IMR-90 (cell line): ENCODE data around the gene GAGE12H. TPM values are rescaled to one million over a fixed set of nuclear protein-coding genes. Genes with fewer than 3 reads are reported as not detected.
"Not testable (repeated sequence)": the region's sequence is repeated elsewhere in the genome, so short reads cannot be mapped to it uniquely, and the experiment has no call there.

ENCODE experiments used
- ATAC-seq: fragments of 200-7000 bp; cut with Tn5 transposase; 2 replicates; pipeline ENCODE4 v1.9.1; 2020; ENCODE audit warnings: low read depth, mild to moderate bottlenecking, moderate library complexity
- Bru-seq: library from RNA; stranded (reverse); fragments of 400-500 nt; gene quantifications from one replicate; lab custom pipeline; 2021; lab: Mats Ljungman, UMichigan
- BruChase-seq, 2 experiments: library from RNA; stranded (reverse); fragments of 400-500 nt; gene quantifications; one replicate each; lab custom pipeline; 2021; lab: Mats Ljungman, UMichigan
- BruUV-seq: library from RNA; stranded (reverse); fragments of 400-500 nt; replicated peaks from 2 replicates; lab custom pipeline; 2021; lab: Mats Ljungman, UMichigan
- CTCF ChIA-PET: fragments of 300-600 bp; formaldehyde crosslinking; extraction: SDS; loops from one replicate; lab custom pipeline; 2021; ENCODE audit warnings: antibody characterized with exemption; lab: Yijun Ruan, JAX
- POLR2A ChIA-PET: fragments of 300-600 bp; sonication (Branson Sonifier 250); formaldehyde crosslinking; loops from one replicate; lab custom pipeline; 2022; ENCODE audit warnings: antibody characterized with exemption; ENCODE audit not compliant: unreplicated experiment; lab: Charles Lee
- DNase-seq: peaks from one replicate; pipeline ENCODE4 v3.0.0; 2013
- H2AFZ ChIP-seq: replicated peaks from 2 replicates; pipeline ENCODE3; 2013; ENCODE audit warnings: low read length, mild to moderate bottlenecking; ENCODE audit not compliant: poor library complexity
- H2AK5ac ChIP-seq: 2 replicates; pipeline ENCODE4 v1.6.1; 2013; ENCODE audit warnings: low read depth, low read length, inconsistent platforms
- H2AK9ac ChIP-seq: replicated peaks from 2 replicates; pipeline ENCODE3; 2013; ENCODE audit warnings: mild to moderate bottlenecking, low read depth, low read length, moderate library complexity; ENCODE audit not compliant: poor library complexity
- H2BK120ac ChIP-seq: 2 replicates; pipeline ENCODE4 v1.6.1; 2013; ENCODE audit warnings: low read depth, low read length, inconsistent platforms
- H2BK15ac ChIP-seq: 3 replicates; pipeline ENCODE4 v1.6.1; 2013; ENCODE audit warnings: low read depth, low read length, inconsistent platforms
- H2BK20ac ChIP-seq: 2 replicates; pipeline ENCODE4 v1.6.1; 2013; ENCODE audit warnings: low read depth, mild to moderate bottlenecking, inconsistent platforms, low read length, moderate library complexity
- H2BK5ac ChIP-seq: 2 replicates; pipeline ENCODE4 v1.6.1; 2013; ENCODE audit warnings: mild to moderate bottlenecking, low read depth, low read length, inconsistent platforms; ENCODE audit not compliant: poor library complexity, severe bottlenecking
- H3K14ac ChIP-seq: replicated peaks from 2 replicates; pipeline ENCODE4 v1.6.1; 2013; ENCODE audit warnings: low read depth, low read length, inconsistent platforms
- H3K18ac ChIP-seq: 2 replicates; pipeline ENCODE4 v1.6.1; 2013; ENCODE audit warnings: low read depth, low read length, control low read depth
- H3K23ac ChIP-seq: 2 replicates; pipeline ENCODE4 v1.6.1; 2013; ENCODE audit warnings: low read depth, low read length, inconsistent platforms
- H3K27ac ChIP-seq: 2 replicates; pipeline ENCODE4 v1.5.1; 2013; ENCODE audit warnings: mild to moderate bottlenecking, control low read depth, low read length; ENCODE audit not compliant: insufficient read depth
- H3K27me3 ChIP-seq: 2 replicates; pipeline ENCODE4 v1.6.1; 2013; ENCODE audit warnings: low read length; ENCODE audit not compliant: control insufficient read depth, insufficient read depth
- H3K36me3 ChIP-seq: 2 replicates; pipeline ENCODE4 v1.6.1; 2013; ENCODE audit warnings: low read length, mixed read lengths; ENCODE audit not compliant: control insufficient read depth, insufficient read depth
- H3K4ac ChIP-seq: 2 replicates; pipeline ENCODE4 v1.6.1; 2013; ENCODE audit warnings: low read depth, low read length, inconsistent platforms
- H3K4me1 ChIP-seq: 2 replicates; pipeline ENCODE4 v1.6.1; 2013; ENCODE audit warnings: low read length, mixed read lengths; ENCODE audit not compliant: control insufficient read depth, insufficient read depth
- H3K4me2 ChIP-seq: 2 replicates; pipeline ENCODE4 v1.6.1; 2013; ENCODE audit warnings: low read depth, mild to moderate bottlenecking, control low read depth, low read length, moderate library complexity
- H3K4me3 ChIP-seq: 2 replicates; pipeline ENCODE4 v1.5.1; 2013; ENCODE audit warnings: low read depth, mild to moderate bottlenecking, control low read depth, low read length, moderate library complexity; ENCODE audit not compliant: insufficient read depth
- H3K56ac ChIP-seq: 2 replicates; pipeline ENCODE4 v1.6.1; 2013; ENCODE audit warnings: low read length, inconsistent platforms; ENCODE audit not compliant: insufficient read depth; ENCODE audit errors: extremely low read depth
- H3K79me1 ChIP-seq, 2 experiments: 2 replicates each; pipeline ENCODE4 v1.6.1; 2013; ENCODE audit warnings: low read length in 2 of 2, inconsistent platforms in 1 of 2, low read depth in 1 of 2
- H3K9ac ChIP-seq: 2 replicates; pipeline ENCODE4 v1.6.1; 2013; ENCODE audit warnings: low read depth, low read length, control low read depth
- H3K9me1 ChIP-seq: 2 replicates; pipeline ENCODE4 v1.6.1; 2013; ENCODE audit warnings: low read length, inconsistent platforms; ENCODE audit not compliant: insufficient read depth
- H3K9me3 ChIP-seq: 2 replicates; pipeline ENCODE4 v1.6.1; 2013; ENCODE audit warnings: low read length; ENCODE audit not compliant: control insufficient read depth, insufficient read depth
- H4K20me1 ChIP-seq: 2 replicates; pipeline ENCODE4 v1.6.1; 2013; ENCODE audit warnings: low read length, inconsistent platforms; ENCODE audit not compliant: insufficient read depth
- H4K5ac ChIP-seq: 2 replicates; pipeline ENCODE4 v1.6.1; 2013; ENCODE audit warnings: mild to moderate bottlenecking, low read depth, low read length, control low read depth
- H4K8ac ChIP-seq, 2 experiments: 2 replicates each; pipeline ENCODE4 v1.6.1; 2013; ENCODE audit warnings: low read depth in 2 of 2, low read length in 2 of 2, control low read depth in 1 of 2, inconsistent platforms in 1 of 2
- H4K91ac ChIP-seq: 2 replicates; pipeline ENCODE4 v1.6.1; 2013; ENCODE audit warnings: low read depth, low read length, inconsistent platforms; ENCODE audit not compliant: insufficient read depth
- WGBS, 2 experiments: methylation state at CpG; one replicate each; pipeline versions ENCODE4 v1.1.5 to v1.1.7; 2013; ENCODE audit warnings: missing lambda C conversion rate in 2 of 2; ENCODE audit not compliant: insufficient read length in 1 of 2; ENCODE audit errors: extremely low coverage in 2 of 2; 5-methylcytosine and 5-hydroxymethylcytosine counted together
- dilution Hi-C: fragments of 300-500 bp; cut with HindIII; formaldehyde crosslinking; loops from one replicate; pipeline ENCODE4 v1.14.3; 2018; ENCODE audit warnings: low sequenced_read_pairs; ENCODE audit not compliant: unreplicated experiment
- in situ Hi-C: fragments of 300-500 bp; cut with MboI; formaldehyde crosslinking; loops from 3 replicates; pipeline ENCODE4 v1.14.3; 2019; ENCODE audit warnings: low sequenced_read_pairs, inconsistent platforms, mixed read lengths
- intact Hi-C: fragments of 100-400 bp; cut with micrococcal nuclease; formaldehyde crosslinking; loops from 2 replicates; pipeline ENCODE4 v1.10.0; 2022
- long read RNA-seq: library from polyadenylated mRNA; unstranded; transcript quantifications from one replicate; pipeline ENCODE4 v2.0.0, GENCODE V29; 2021; ENCODE audit not compliant: unreplicated experiment
- polyA plus RNA-seq, 3 experiments: library from polyadenylated mRNA; depleted of rRNA; stranded (reverse); fragments of >200 nt; gene quantifications; 2 replicates each; pipeline ENCODE4 v1.2.3, GENCODE V29; 2012; ENCODE audit warnings: low replicate concordance in 1 of 3
- total RNA-seq: library from RNA; depleted of rRNA; stranded (reverse); fragments of >200 nt; gene quantifications from 2 replicates; pipeline ENCODE4 v1.2.3, GENCODE V29; 2012; rRNA removed

GAGE12H gene, protein sequence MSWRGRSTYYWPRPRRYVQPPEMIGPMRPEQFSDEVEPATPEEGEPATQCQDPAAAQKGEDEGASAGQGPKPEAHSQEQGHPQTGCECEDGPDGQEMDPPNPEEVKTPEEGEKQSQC
- not detected in 2 replicates for total RNA-seq
- not detected in 2 replicates for polyA plus RNA-seq (2012; rRNA removed)
- not detected in 2 replicates for polyA plus RNA-seq (2012; cell fraction: cytosol; rRNA removed)
- not detected in 2 replicates for polyA plus RNA-seq (2012; cell fraction: nucleus; rRNA removed; ENCODE audit: low replicate concordance)
- not detected for Bru-seq, nascent RNA
- BruChase-seq, experiment 1, labeled RNA remaining after a 6-hour chase, result not detected
- not detected for BruChase-seq, experiment 2, labeled RNA remaining after a 2-hour chase
- long read RNA-seq, result 0 reads

DNA sequence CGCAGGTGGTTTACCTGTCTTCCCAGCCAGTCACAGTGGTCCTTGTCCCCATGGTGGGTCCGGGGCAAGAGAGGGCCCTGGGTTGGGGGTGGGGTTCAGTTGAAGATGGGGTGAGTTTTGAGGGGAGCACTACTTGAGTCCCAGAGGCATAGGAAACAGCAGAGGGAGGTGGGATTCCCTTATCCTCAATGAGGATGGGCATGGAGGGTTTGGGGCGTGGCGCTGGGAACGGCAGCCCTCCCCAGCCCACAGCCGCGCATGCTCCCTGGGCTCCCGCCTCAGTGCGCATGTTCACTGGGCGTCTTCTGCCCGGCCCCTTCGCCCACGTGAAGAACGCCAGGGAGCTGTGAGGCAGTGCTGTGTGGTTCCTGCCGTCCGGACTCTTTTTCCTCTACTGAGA, at the start of gene GAGE12H:
TSS of gene GAGE12H (plus strand) at position 301 of the 400 bp plus-strand sequence. CDS start 1,155 bp downstream, outside the sequence.
- H3K36me3 ChIP-seq, H3K9ac ChIP-seq, H3K56ac ChIP-seq, H3K4ac ChIP-seq, POLR2A ChIA-PET, H2BK15ac ChIP-seq, H3K27ac ChIP-seq, H3K9me3 ChIP-seq, H3K9me1 ChIP-seq, CTCF ChIA-PET, H3K18ac ChIP-seq, dilution Hi-C loops, H4K91ac ChIP-seq, H2AFZ ChIP-seq, H3K4me2 ChIP-seq, ATAC-seq, H4K8ac ChIP-seq, H2AK5ac ChIP-seq, H3K27me3 ChIP-seq, H3K14ac ChIP-seq, H4K5ac ChIP-seq, BruUV-seq, H2BK5ac ChIP-seq, H3K4me3 ChIP-seq, H3K79me1 ChIP-seq, H2BK120ac ChIP-seq, H2BK20ac ChIP-seq, DNase-seq, H3K23ac ChIP-seq, in situ Hi-C loops, H3K4me1 ChIP-seq, intact Hi-C loops, H2AK9ac ChIP-seq, H4K20me1 ChIP-seq: not testable (repeated sequence)
- no CpG with 5 or more reads among the region's 16 CpGs for WGBS, 2 experiments

DNA sequence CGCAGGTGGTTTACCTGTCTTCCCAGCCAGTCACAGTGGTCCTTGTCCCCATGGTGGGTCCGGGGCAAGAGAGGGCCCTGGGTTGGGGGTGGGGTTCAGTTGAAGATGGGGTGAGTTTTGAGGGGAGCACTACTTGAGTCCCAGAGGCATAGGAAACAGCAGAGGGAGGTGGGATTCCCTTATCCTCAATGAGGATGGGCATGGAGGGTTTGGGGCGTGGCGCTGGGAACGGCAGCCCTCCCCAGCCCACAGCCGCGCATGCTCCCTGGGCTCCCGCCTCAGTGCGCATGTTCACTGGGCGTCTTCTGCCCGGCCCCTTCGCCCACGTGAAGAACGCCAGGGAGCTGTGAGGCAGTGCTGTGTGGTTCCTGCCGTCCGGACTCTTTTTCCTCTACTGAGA, 47.9 kb upstream of the GAGE12H start, which contains the start of gene GAGE12C:
TSS of gene GAGE12C (plus strand) at position 301 of the 400 bp plus-strand sequence. CDS start 1,155 bp downstream, outside the sequence.
- H3K4me3 ChIP-seq, H3K9me3 ChIP-seq, H4K20me1 ChIP-seq, H2BK120ac ChIP-seq, H3K79me1 ChIP-seq, H3K36me3 ChIP-seq, H2BK15ac ChIP-seq, H3K18ac ChIP-seq, CTCF ChIA-PET, ATAC-seq, H2AK5ac ChIP-seq, H4K5ac ChIP-seq, H4K91ac ChIP-seq, H3K4ac ChIP-seq, H3K27me3 ChIP-seq, intact Hi-C loops, H3K9me1 ChIP-seq, H3K27ac ChIP-seq, H2BK20ac ChIP-seq, H4K8ac ChIP-seq, H2AFZ ChIP-seq, POLR2A ChIA-PET, H2AK9ac ChIP-seq, H2BK5ac ChIP-seq, H3K56ac ChIP-seq, H3K9ac ChIP-seq, H3K4me1 ChIP-seq, H3K23ac ChIP-seq, in situ Hi-C loops, H3K14ac ChIP-seq, BruUV-seq, DNase-seq, H3K4me2 ChIP-seq, dilution Hi-C loops: not testable (repeated sequence)
- no CpG with 5 or more reads among the region's 16 CpGs for WGBS, 2 experiments
